ENCODE results near the gene ZDHHC24. TPM values are rescaled to one million over a fixed set of nuclear protein-coding genes. Genes with fewer than 3 reads are reported as not detected.

Gene ZDHHC24
- total RNA-seq: 10 to 100 TPM; 12.4 to 24.8 (median 14.1) TPM

GRCh38 chr11:66545701-66546367 lies at the start of gene ZDHHC24:
Gene ZDHHC24, minus strand, starts transcription at chr11:66546048. Its CDS starts 45 bp downstream, at chr11:66546003.
- Histone ChIP-seq H3K4me3 (peak within 1 kb of the TSS; percentile 72 to 91 (median 74)), H3K27me3 (no peaks in the 10 kb centered on the region), H3K36me3 (peaks cover 0 to 21% (median 12%) of the 10 kb centered on the region in 4 donors), H3K4me1 (peaks cover 23 to 38% (median 30%) of the 10 kb centered on the region in 4 donors), H3K27ac (peak within 1 kb of the TSS; percentile 70 to 85 (median 80)), H3K9me3 (no peaks in the 10 kb centered on the region)
- peak; percentile 96 to 98 for ATAC-seq (ENCODE audit: low FRiP score in 2 of 2)
- 1% methylated on average over 33 to 57 of the region's 71 CpGs for WGBS, 2 donors
- TF ChIP-seq POLR2A (IDR thresholded peaks at IDR 0.05) (peak in 3 of 4 donors; percentile 33 to 82 (median 66)), POLR2AphosphoS5 (IDR thresholded peaks at IDR 0.05) (peak; percentile 59 to 73), EP300 (IDR thresholded peaks at IDR 0.05) (no peak)
- peak; percentile 98 to 99 for DNase-seq

- H3K9me3 ChIP-seq: no peaks in the 10 kb centered on the region
- no peak for TF ChIP-seq EP300 (IDR thresholded peaks at IDR 0.05)
- no peak for TF ChIP-seq POLR2A (IDR thresholded peaks at IDR 0.05)
- no peak for TF ChIP-seq CTCF (IDR thresholded peaks at IDR 0.05)
- TF ChIP-seq POLR2AphosphoS5 (IDR thresholded peaks at IDR 0.05): no peak
- no peaks in the 10 kb centered on the region for H3K27me3 ChIP-seq
- no peak for DNase-seq
- ATAC-seq (ENCODE audit: low FRiP score in 2 of 2): no peak
- WGBS, 2 donors: 38 to 45% methylated on average over 5 of the region's 5 CpGs
- no peak overlapping the region for H3K4me3 ChIP-seq
- peak overlapping the region; percentile 55 to 64 (median 58) for H3K27ac ChIP-seq
- peaks cover 30 to 34% (median 31%) of the 10 kb centered on the region in 4 donors for H3K4me1 ChIP-seq
- H3K36me3 ChIP-seq: peaks cover 0 to 16% (median 9%) of the 10 kb centered on the region in 4 donors
Measured at GRCh38 chr11:66595245-66595904, 49.5 kb upstream of the ZDHHC24 start.

GRCh38 chr11:66593650-66594049 lies 47.8 kb upstream of the ZDHHC24 start:
- peaks cover 30 to 34% (median 31%) of the 10 kb centered on the region in 4 donors for H3K4me1 ChIP-seq
- H3K4me3 ChIP-seq: peak overlapping the region; percentile 50 to 80 (median 68)
- no peaks in the 10 kb centered on the region for H3K36me3 ChIP-seq
- H3K9me3 ChIP-seq: no peaks in the 10 kb centered on the region
- H3K27ac ChIP-seq: peak overlapping the region; percentile 52 to 86 (median 86)
- no peak for DNase-seq
- ATAC-seq (ENCODE audit: low FRiP score in 2 of 2): no peak
- H3K27me3 ChIP-seq: no peaks in the 10 kb centered on the region
- WGBS, 2 donors: 74 to 78% methylated on average over 7 of the region's 7 CpGs
- TF ChIP-seq EP300 (IDR thresholded peaks at IDR 0.05): no peak
- no peak for TF ChIP-seq POLR2A (IDR thresholded peaks at IDR 0.05)
- TF ChIP-seq POLR2AphosphoS5 (IDR thresholded peaks at IDR 0.05): no peak
- no peak for TF ChIP-seq CTCF (IDR thresholded peaks at IDR 0.05)

GRCh38 chr11:66593303-66593635 lies 47.4 kb upstream of the ZDHHC24 start:
- peak overlapping the region; percentile 50 to 80 (median 68) for H3K4me3 ChIP-seq
- peaks cover 30 to 34% (median 31%) of the 10 kb centered on the region in 4 donors for H3K4me1 ChIP-seq
- TF ChIP-seq CTCF (IDR thresholded peaks at IDR 0.05) (no peak), POLR2A (IDR thresholded peaks at IDR 0.05) (no peak), POLR2AphosphoS5 (IDR thresholded peaks at IDR 0.05) (no peak), EP300 (IDR thresholded peaks at IDR 0.05) (no peak)
- WGBS, 2 donors: 10 to 13% methylated on average over 12 of the region's 12 CpGs
- DNase-seq (no peak), ATAC-seq (ENCODE audit: low FRiP score in 2 of 2) (peak in 1 of 2 donors; percentile 33)
- H3K36me3 ChIP-seq: no peaks in the 10 kb centered on the region
- H3K9me3 ChIP-seq: no peaks in the 10 kb centered on the region
- H3K27me3 ChIP-seq: no peaks in the 10 kb centered on the region
- peak overlapping the region; percentile 52 to 86 (median 86) for H3K27ac ChIP-seq
